ENCODE results near the gene SBK2.

GRCh38 chr19:55482156-55482961, 54.6 kb downstream of the SBK2 start:
- TF ChIP-seq CTCF (IDR thresholded peaks at IDR 0.05; ENCODE audit: low read length) = no peak
- no peak for TF ChIP-seq EZH2 (optimal IDR thresholded peaks at IDR 0.05; ENCODE audit: low read depth, low read length)
- TF ChIP-seq EZH2phosphoT487 (IDR thresholded peaks at IDR 0.05; ENCODE audit: low read length) = no peak

All from MM.1S (cell line).